Peyer's patch (tissue), 4 donors: Measurements from ENCODE around the gene NFATC3. TPM values are rescaled to one million over a fixed set of nuclear protein-coding genes. Genes with fewer than 3 reads are reported as not detected.

Experiments used
- DNase-seq, 3 donors: peaks; one replicate each; pipeline ENCODE4 v3.0.0-alpha.2; 2017 to 2019
- H3K27ac ChIP-seq, 4 donors: fragments of 200-600 bp; sonication (generic); one replicate each; pipeline ENCODE4 v1.5.1; 2016 to 2019
- H3K27me3 ChIP-seq, 2 donors: fragments of 200-600 bp; sonication (generic); one replicate each; pipeline ENCODE4 v1.5.1; 2019
- H3K36me3 ChIP-seq, 3 donors: fragments of 200-600 bp; sonication (generic); one replicate each; pipeline ENCODE4 v1.5.1; 2016 to 2019
- H3K4me1 ChIP-seq, 4 donors: fragments of 200-600 bp; sonication (generic); one replicate each; pipeline ENCODE4 v1.5.1; 2016 to 2019
- H3K4me3 ChIP-seq, 4 donors: fragments of 200-600 bp; sonication (generic); 1 replicate in 3 of 4; 2 replicates in 1 of 4; pipeline ENCODE4 v1.5.1; 2016 to 2019; ENCODE audit warnings: mild to moderate bottlenecking in 1 of 4
- H3K9me3 ChIP-seq, 4 donors: fragments of 200-600 bp; sonication (generic); one replicate each; pipeline ENCODE4 v1.5.1; 2016 to 2019; ENCODE audit warnings: mild to moderate bottlenecking in 1 of 4
- CTCF ChIP-seq, 6 experiments: fragments of 450-650 bp in 4 of 6; fragments of 200-600 bp in 2 of 6; sonication (generic) in 1 of 6; IDR thresholded peaks; one replicate each; pipeline ENCODE4 v1.5.1; 2017 to 2019; ENCODE audit warnings: antibody characterized with exemption in 6 of 6, mild to moderate bottlenecking in 3 of 6, moderate library complexity in 1 of 6
- POLR2A ChIP-seq, 2 donors: fragments of 450-650 bp; IDR thresholded peaks; one replicate each; pipeline ENCODE4 v1.5.1; 2017; ENCODE audit warnings: antibody characterized with exemption in 2 of 2, mild to moderate bottlenecking in 2 of 2, moderate library complexity in 2 of 2
- total RNA-seq, 4 donors: library from RNA; depleted of rRNA; stranded (reverse); fragments of >200 nt; gene quantifications; one replicate each; pipeline ENCODE4 v1.1.0, GENCODE V29; 2016

The NFATC3 gene
- total RNA-seq, 4 donors from 2014 or later, result 40.5 to 72.0 (median 61.0) TPM

DNA sequence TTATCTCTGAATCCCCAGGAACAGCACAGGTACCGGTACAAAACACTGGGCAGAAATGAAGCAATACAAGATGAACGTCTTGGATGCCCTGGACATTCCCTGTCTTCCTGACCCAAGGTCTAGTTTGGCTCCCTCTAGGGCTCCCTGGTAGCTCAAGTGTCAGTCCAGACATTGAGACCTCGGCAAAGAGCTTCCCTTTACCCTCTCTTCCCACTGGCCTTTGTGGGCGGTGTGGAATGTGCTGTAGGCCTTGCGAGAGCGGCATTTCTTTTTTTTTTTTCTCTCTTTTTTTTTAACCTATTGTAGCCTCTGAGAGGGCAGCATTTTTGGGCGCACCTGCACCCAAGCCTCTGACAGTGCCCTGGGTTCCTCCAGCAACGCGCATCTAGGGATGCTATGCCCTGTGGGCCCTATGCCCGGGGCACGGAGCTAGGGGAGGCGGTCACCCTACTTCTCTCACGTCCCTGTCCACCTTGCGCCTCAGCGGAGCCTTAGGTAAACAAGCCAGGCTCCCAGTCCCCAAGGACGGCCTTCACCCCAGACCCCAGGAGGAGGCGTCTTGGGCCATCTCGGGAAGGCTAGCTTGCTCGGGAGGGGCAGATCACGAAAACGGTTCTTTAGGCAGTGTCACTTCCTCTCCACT is 1.2 kb upstream of the NFATC3 start:
- Histone ChIP-seq H3K9me3 (no peaks in the 10 kb centered on the region), H3K27ac (peak overlapping the region; percentile 97 to 99 (median 98)), H3K4me1 (peaks cover 24 to 74% (median 29%) of the 10 kb centered on the region in 4 donors), H3K36me3 (no peaks in the 10 kb centered on the region), H3K4me3 (peak overlapping the region in 3 of 4 donors; percentile 86 to 94 (median 92)), H3K27me3 (no peaks in the 10 kb centered on the region)
- no peak for DNase-seq
- TF ChIP-seq POLR2A (IDR thresholded peaks at IDR 0.05) (no peak), CTCF (IDR thresholded peaks at IDR 0.05) (no peak)

DNA sequence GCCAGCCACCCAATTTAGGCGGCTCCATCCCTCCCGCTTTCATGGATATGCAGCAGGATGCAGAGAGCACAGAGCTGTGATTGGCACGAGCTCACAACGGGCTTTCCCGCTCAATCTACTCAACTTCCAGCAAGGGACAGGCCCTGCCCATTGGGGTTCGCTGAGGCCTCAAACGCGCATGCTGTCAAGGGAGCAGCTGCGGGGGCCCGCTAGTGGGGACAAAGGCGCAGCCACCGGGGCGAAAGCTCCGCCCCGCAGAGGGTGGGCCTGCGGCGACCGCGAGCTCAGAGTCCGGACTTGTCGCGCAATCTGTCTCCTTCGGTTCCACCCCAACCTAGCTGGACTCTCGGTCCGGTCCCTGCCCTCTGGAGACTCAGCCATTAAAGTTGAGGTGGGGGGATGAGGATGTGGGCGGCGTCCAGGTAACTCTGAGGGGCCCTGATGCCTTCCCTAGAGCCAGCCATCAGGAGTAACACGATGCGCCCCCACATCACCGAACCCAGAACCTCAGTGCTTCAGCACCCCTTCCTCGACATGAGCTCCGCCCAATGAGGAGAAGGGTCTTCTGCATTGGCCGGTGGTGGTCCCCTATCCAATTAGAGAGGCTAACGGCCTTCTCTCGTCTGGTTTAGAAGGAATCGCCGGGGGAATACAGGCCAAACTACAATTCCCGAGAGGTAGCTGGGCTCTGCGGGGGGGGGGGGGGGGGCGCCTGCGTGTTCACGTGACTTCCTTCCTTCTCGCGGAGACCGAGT is 489 bp upstream of the NFATC3 start:
- Histone ChIP-seq H3K9me3 (no peaks in the 10 kb centered on the region), H3K27me3 (no peaks in the 10 kb centered on the region), H3K4me1 (peaks cover 21 to 67% (median 23%) of the 10 kb centered on the region in 4 donors), H3K4me3 (peak overlapping the region; percentile 86 to 94 (median 92)), H3K36me3 (no peaks in the 10 kb centered on the region), H3K27ac (peak overlapping the region; percentile 97 to 99 (median 98))
- TF ChIP-seq POLR2A (IDR thresholded peaks at IDR 0.05) (peak; percentile 42 to 55), CTCF (IDR thresholded peaks at IDR 0.05) (peak in 3 of 6 experiments; percentile 38 to 44 (median 40))
- DNase-seq, result peak; percentile 89 to 97 (median 95)

- H3K36me3 ChIP-seq, result no peaks in the 10 kb centered on the region
- peaks cover 12 to 57% (median 18%) of the 10 kb centered on the region in 4 donors for H3K4me1 ChIP-seq
- H3K9me3 ChIP-seq, result no peaks in the 10 kb centered on the region
- H3K27me3 ChIP-seq, result no peaks in the 10 kb centered on the region
- TF ChIP-seq CTCF (IDR thresholded peaks at IDR 0.05) (no peak), POLR2A (IDR thresholded peaks at IDR 0.05) (no peak)
- peak overlapping the region; percentile 97 to 99 (median 98) for H3K27ac ChIP-seq
- H3K4me3 ChIP-seq, result peak overlapping the region; percentile 86 to 94 (median 92)
- DNase-seq, result peak in 1 of 3 donors; percentile 21
These were observed 1.2 kb downstream of the NFATC3 start for GRCh38 chr16:68086336-68086841.

DNA sequence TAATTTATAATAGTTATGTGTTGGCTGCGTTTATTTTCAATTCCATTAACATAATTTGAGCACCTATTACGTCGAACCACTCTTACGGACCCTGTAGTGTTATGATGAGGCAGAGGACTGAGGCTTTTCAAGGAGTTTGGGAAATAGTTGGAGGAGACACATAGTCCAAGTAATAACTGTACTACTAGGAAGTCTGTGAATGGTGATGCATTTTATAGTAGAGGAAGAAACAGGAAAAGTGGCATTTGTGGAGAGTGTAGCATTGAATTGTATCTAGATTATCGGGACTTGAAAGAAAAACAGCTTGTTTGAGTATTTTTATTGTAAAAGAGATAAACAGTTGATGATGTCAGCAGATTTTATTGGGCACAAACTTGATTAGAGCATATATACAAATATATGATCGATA is 1.7 kb downstream of the NFATC3 start:
- TF ChIP-seq POLR2A (IDR thresholded peaks at IDR 0.05) (no peak), CTCF (IDR thresholded peaks at IDR 0.05) (no peak)
- no peaks in the 10 kb centered on the region for H3K36me3 ChIP-seq
- H3K4me3 ChIP-seq, result peak overlapping the region; percentile 86 to 94 (median 92)
- no peaks in the 10 kb centered on the region for H3K9me3 ChIP-seq
- H3K27ac ChIP-seq, result peak overlapping the region; percentile 74 to 99 (median 98)
- peaks cover 12 to 57% (median 18%) of the 10 kb centered on the region in 4 donors for H3K4me1 ChIP-seq
- no peak for DNase-seq
- no peaks in the 10 kb centered on the region for H3K27me3 ChIP-seq

DNA sequence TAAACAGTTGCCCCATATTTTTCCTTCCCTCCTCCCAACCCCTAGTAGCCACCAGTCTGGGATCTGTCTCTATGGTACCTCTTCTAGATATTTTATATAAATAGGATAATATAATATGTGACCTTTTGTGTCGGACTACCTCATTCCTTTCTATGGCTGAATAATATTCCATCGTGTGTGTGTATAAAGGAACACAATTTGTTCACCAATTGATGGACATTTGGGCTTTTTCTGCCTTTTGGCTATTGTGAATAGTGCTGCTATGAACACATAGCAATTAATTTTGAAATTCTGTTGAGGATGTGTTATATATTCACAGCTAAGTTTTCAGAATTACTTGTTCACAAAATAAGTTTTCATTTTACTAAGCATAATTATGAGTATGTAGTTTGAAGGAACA is 2.5 kb downstream of the NFATC3 start:
- peaks cover 12 to 55% (median 14%) of the 10 kb centered on the region in 4 donors for H3K4me1 ChIP-seq
- H3K27me3 ChIP-seq, result no peaks in the 10 kb centered on the region

More for the DNA sequence above, 2.5 kb downstream of the NFATC3 start:
- Histone ChIP-seq H3K27ac (no peak overlapping the region), H3K9me3 (no peaks in the 10 kb centered on the region), H3K36me3 (no peaks in the 10 kb centered on the region), H3K4me3 (peak overlapping the region in 1 of 4 donors; percentile 92)
- TF ChIP-seq CTCF (IDR thresholded peaks at IDR 0.05) (no peak), POLR2A (IDR thresholded peaks at IDR 0.05) (no peak)
- no peak for DNase-seq
